HL-60 (cell line): ENCODE measurements around the gene WNT2.

Experiments
- DNase-seq, 2 experiments: peaks; one replicate each; pipeline ENCODE4 v3.0.0-alpha.2; 2010 to 2020; ENCODE audit warnings: low read depth in 1 of 2, low spot score in 1 of 2
- H3K27ac ChIP-seq: fragments of 250-450 bp; sonication (Bioruptor Pico); replicated peaks from 2 replicates; pipeline ENCODE4 v1.5.1; 2020; ENCODE audit warnings: mild to moderate bottlenecking, moderate library complexity
- H3K27me3 ChIP-seq: fragments of 250-450 bp; sonication (Bioruptor Pico); 2 replicates; pipeline ENCODE4 v1.5.1; 2021; ENCODE audit warnings: mild to moderate bottlenecking, moderate library complexity; ENCODE audit not compliant: insufficient read depth, poor library complexity, severe bottlenecking
- H3K4me3 ChIP-seq: replicated peaks from 2 replicates; pipeline ENCODE4 v1.5.1; 2011; ENCODE audit warnings: mild to moderate bottlenecking, control low read depth, low read length; ENCODE audit not compliant: insufficient read depth
- CTCF ChIP-seq: IDR thresholded peaks from one replicate; pipeline ENCODE4 v1.5.1; 2011; ENCODE audit warnings: low read length, control low read depth, inconsistent platforms; ENCODE audit not compliant: insufficient read depth
- GABPA ChIP-seq: IDR thresholded peaks from 2 replicates; pipeline ENCODE4 v1.6.1; 2012; ENCODE audit warnings: low read depth
- POLR2AphosphoS5 ChIP-seq: IDR thresholded peaks from 2 replicates; pipeline ENCODE4 v1.6.1; 2012; ENCODE audit warnings: low read depth
- SPI1 ChIP-seq: IDR thresholded peaks from 2 replicates; pipeline ENCODE4 v1.6.1; 2012; ENCODE audit warnings: low read depth, mild to moderate bottlenecking, borderline replicate concordance
- TF ChIP-seq, protein P1 (sequence below): IDR thresholded peaks from 2 replicates; pipeline ENCODE4 v1.6.1; 2012; ENCODE audit warnings: low read depth; ENCODE audit not compliant: insufficient replicate concordance

The WNT2 gene

DNA sequence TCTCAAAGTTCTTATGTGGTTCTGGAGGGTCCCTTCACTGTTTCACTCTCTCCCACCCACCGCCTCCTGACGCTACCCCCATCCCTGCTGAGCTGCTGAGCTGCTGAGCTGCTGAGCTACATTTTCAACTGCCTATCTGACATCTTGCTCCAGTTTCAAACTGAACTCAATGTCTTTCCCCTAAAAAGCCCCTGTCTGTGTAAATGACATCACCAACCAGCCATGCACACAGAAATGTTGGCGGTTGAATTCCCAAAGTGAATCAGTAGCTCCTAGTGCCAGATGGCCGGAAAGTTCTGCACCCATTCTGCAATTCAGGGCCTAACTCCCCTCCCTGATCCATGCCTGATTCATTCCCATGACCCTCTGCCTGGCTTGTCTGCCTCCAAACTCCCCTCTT, 71.2 kb downstream of the WNT2 start:
- no peak overlapping the region for H3K4me3 ChIP-seq
- no peak for TF ChIP-seq CTCF
- no peak for TF ChIP-seq GABPA
- TF ChIP-seq POLR2AphosphoS5 = no peak
- no peak for TF ChIP-seq SPI1
- TF ChIP-seq, protein P1, sequence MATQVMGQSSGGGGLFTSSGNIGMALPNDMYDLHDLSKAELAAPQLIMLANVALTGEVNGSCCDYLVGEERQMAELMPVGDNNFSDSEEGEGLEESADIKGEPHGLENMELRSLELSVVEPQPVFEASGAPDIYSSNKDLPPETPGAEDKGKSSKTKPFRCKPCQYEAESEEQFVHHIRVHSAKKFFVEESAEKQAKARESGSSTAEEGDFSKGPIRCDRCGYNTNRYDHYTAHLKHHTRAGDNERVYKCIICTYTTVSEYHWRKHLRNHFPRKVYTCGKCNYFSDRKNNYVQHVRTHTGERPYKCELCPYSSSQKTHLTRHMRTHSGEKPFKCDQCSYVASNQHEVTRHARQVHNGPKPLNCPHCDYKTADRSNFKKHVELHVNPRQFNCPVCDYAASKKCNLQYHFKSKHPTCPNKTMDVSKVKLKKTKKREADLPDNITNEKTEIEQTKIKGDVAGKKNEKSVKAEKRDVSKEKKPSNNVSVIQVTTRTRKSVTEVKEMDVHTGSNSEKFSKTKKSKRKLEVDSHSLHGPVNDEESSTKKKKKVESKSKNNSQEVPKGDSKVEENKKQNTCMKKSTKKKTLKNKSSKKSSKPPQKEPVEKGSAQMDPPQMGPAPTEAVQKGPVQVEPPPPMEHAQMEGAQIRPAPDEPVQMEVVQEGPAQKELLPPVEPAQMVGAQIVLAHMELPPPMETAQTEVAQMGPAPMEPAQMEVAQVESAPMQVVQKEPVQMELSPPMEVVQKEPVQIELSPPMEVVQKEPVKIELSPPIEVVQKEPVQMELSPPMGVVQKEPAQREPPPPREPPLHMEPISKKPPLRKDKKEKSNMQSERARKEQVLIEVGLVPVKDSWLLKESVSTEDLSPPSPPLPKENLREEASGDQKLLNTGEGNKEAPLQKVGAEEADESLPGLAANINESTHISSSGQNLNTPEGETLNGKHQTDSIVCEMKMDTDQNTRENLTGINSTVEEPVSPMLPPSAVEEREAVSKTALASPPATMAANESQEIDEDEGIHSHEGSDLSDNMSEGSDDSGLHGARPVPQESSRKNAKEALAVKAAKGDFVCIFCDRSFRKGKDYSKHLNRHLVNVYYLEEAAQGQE = no peak
- no peak for DNase-seq
- H3K27ac ChIP-seq = no peak overlapping the region
- H3K27me3 ChIP-seq = no peaks in the 10 kb centered on the region

GRCh38 chr7:117250801-117251200, 72.1 kb downstream of the WNT2 start:
- DNase-seq = no peak
- TF ChIP-seq SPI1 (no peak), POLR2AphosphoS5 (no peak), CTCF (no peak), GABPA (no peak)
- TF ChIP-seq, protein P1 = no peak
- Histone ChIP-seq H3K27me3 (no peaks in the 10 kb centered on the region), H3K4me3 (no peak overlapping the region), H3K27ac (no peak overlapping the region)

DNA sequence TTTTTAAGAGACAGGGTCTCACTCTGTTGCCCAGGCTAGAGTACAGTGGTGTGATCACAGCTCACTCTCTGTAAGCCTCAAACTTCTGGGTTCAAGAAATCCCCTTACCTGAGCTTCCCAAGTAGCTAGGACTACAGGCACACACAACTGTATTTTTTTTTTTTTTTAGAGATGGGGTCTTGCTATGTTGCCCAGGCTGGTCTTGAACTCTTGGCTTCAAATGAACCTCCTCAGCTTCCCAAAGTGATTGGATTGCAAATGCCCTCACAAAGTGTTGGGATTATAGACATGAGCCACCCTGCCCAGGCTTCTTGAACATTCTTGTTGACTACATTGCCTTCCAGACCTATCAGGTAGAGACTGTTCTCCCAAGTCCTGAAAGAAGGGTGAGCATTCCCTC, 72.6 kb downstream of the WNT2 start:
- H3K27me3 ChIP-seq = no peaks in the 10 kb centered on the region
- no peak overlapping the region for H3K27ac ChIP-seq
- DNase-seq = no peak
- TF ChIP-seq SPI1 (no peak), CTCF (no peak)
- H3K4me3 ChIP-seq = no peak overlapping the region

DNA sequence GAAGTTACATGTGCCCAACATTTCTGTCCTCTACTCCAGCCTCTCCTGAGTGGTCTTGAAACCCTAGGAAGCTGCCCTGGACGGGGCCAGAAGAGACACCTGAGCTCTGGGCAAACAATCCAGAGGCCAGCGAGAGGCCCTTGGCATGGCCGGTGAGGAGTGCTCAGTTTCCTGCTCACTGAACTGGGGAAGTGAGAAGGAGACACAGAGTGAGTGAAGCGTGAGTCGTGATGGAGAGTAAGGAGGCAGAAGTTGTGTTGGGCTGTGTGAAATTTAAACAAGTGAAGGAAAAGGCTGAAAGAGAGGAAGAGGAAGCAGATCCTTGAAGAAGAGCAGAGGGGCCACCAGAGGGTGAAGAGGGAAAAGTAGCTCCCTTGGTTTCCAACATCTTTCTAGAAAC, 73.2 kb downstream of the WNT2 start:
- no peak for TF ChIP-seq SPI1
- TF ChIP-seq POLR2AphosphoS5 = no peak
- no peak for TF ChIP-seq GABPA
- TF ChIP-seq CTCF = no peak
- TF ChIP-seq, protein P1 = no peak
- DNase-seq = no peak
- H3K27me3 ChIP-seq = no peaks in the 10 kb centered on the region
- no peak overlapping the region for H3K27ac ChIP-seq
- no peak overlapping the region for H3K4me3 ChIP-seq
